Body of pancreas (tissue), 4 donors: ENCODE measurements around the gene SPNS3. TPM values are rescaled to one million over a fixed set of nuclear protein-coding genes. Genes with fewer than 3 reads are reported as not detected.

Source experiments
- ATAC-seq: fragments of 150-250 bp; one replicate; pipeline ENCODE4 v1.9.1; 2016
- DNase-seq, 4 donors: peaks; one replicate each; pipeline ENCODE4 v3.0.0-alpha.2; 2019
- H3K27ac ChIP-seq, 4 donors: fragments of 200-600 bp; sonication (generic); 1 replicate in 3 of 4; 2 replicates in 1 of 4; pipeline versions ENCODE4 v1.5.1 to v1.6.1; 2016 to 2019; ENCODE audit warnings: mild to moderate bottlenecking in 1 of 4, mixed read lengths in 1 of 4, moderate library complexity in 1 of 4
- H3K27me3 ChIP-seq, 2 donors: fragments of 200-600 bp; sonication (generic); one replicate each; pipeline ENCODE4 v1.6.0; 2016; ENCODE audit warnings: mild to moderate bottlenecking in 1 of 2
- H3K36me3 ChIP-seq, 2 donors: fragments of 200-600 bp; sonication (generic); replicated peaks in 1 of 2; 2 replicates each; pipeline ENCODE4 v1.5.1; 2016; ENCODE audit warnings: low read depth in 2 of 2; ENCODE audit not compliant: insufficient read depth in 1 of 2
- H3K4me1 ChIP-seq: fragments of 200-600 bp; sonication (generic); one replicate; pipeline ENCODE4 v1.6.0; 2016
- H3K4me3 ChIP-seq, 2 donors: fragments of 200-600 bp; sonication (generic); 1 replicate in 1 of 2; 2 replicates in 1 of 2; pipeline ENCODE4 v1.5.1; 2016 to 2019
- H3K9me3 ChIP-seq, 3 donors: fragments of 200-600 bp; sonication (generic); 1 replicate in 2 of 3; 2 replicates in 1 of 3; pipeline ENCODE4 v1.5.1; 2016
- CTCF ChIP-seq, 7 experiments: fragments of 450-650 bp in 4 of 7; fragments of 200-600 bp in 3 of 7; sonication (generic) in 3 of 7; IDR thresholded peaks; one replicate each; pipeline ENCODE4 v1.5.1; 2016 to 2019; ENCODE audit warnings: antibody characterized with exemption in 7 of 7
- POLR2A ChIP-seq, 3 donors: fragments of 450-650 bp; IDR thresholded peaks; one replicate each; pipeline ENCODE4 v1.6.1; 2016; ENCODE audit warnings: antibody characterized with exemption in 3 of 3, mild to moderate bottlenecking in 2 of 3
- WGBS, 2 donors: methylation state at CpG; one replicate each; pipeline ENCODE4 v1.1.5; 2017; 5-methylcytosine and 5-hydroxymethylcytosine counted together
- intact Hi-C: fragments of 100-400 bp; cut with DNase I; formaldehyde crosslinking; loops from one replicate; pipeline ENCODE4 v1.15.1; 2023
- total RNA-seq, 2 donors: library from RNA; depleted of rRNA; stranded (reverse); fragments of >200 nt; gene quantifications; one replicate each; pipeline ENCODE4 v1.1.0, GENCODE V29; 2016

SPNS3 gene
- total RNA-seq, 2 donors from 2014 or later: not detected

- ATAC-seq (no peak), DNase-seq (no peak)
- peaks cover 9% of the 10 kb centered on the region for H3K4me1 ChIP-seq
- no peaks in the 10 kb centered on the region for H3K36me3 ChIP-seq
- no peaks in the 10 kb centered on the region for H3K27me3 ChIP-seq
- no peak overlapping the region for H3K27ac ChIP-seq
- no peak overlapping the region for H3K4me3 ChIP-seq
- no peaks in the 10 kb centered on the region for H3K9me3 ChIP-seq
- intact Hi-C loops: no loop called here
- 87% methylated on average over 13 to 14 of the region's 14 CpGs for WGBS, 2 donors
- no peak for TF ChIP-seq POLR2A (IDR thresholded peaks at IDR 0.05)
- no peak for TF ChIP-seq CTCF (IDR thresholded peaks at IDR 0.05)
Measured at GRCh38 chr17:4450710-4451316, 17.1 kb downstream of the SPNS3 start.

GRCh38 chr17:4453812-4454591, 20.3 kb downstream of the SPNS3 start:
- Histone ChIP-seq H3K4me3 (no peak overlapping the region), H3K36me3 (no peaks in the 10 kb centered on the region), H3K27ac (no peak overlapping the region), H3K9me3 (no peaks in the 10 kb centered on the region), H3K27me3 (no peaks in the 10 kb centered on the region), H3K4me1 (no peaks in the 10 kb centered on the region)
- ATAC-seq (no peak), DNase-seq (no peak)
- TF ChIP-seq CTCF (IDR thresholded peaks at IDR 0.05): no peak
- TF ChIP-seq POLR2A (IDR thresholded peaks at IDR 0.05): no peak
- WGBS, 2 donors: 75 to 80% methylated on average over 8 to 9 of the region's 9 CpGs
- intact Hi-C loops: no loop called here

GRCh38 chr17:4460661-4461060, 26.9 kb downstream of the SPNS3 start:
- Histone ChIP-seq H3K9me3 (no peaks in the 10 kb centered on the region), H3K4me3 (no peak overlapping the region), H3K27me3 (no peaks in the 10 kb centered on the region), H3K4me1 (no peaks in the 10 kb centered on the region), H3K27ac (no peak overlapping the region), H3K36me3 (no peaks in the 10 kb centered on the region)
- DNase-seq (no peak), ATAC-seq (no peak)
- intact Hi-C loops: no loop called here
- 76% methylated on average over 5 of the region's 5 CpGs for WGBS, 2 donors
- TF ChIP-seq POLR2A (IDR thresholded peaks at IDR 0.05): no peak
- TF ChIP-seq CTCF (IDR thresholded peaks at IDR 0.05): no peak

GRCh38 chr17:4463818-4464476, 30.2 kb downstream of the SPNS3 start:
- no peak for DNase-seq
- no peaks in the 10 kb centered on the region for H3K36me3 ChIP-seq
- H3K4me1 ChIP-seq: no peaks in the 10 kb centered on the region
- no peak for ATAC-seq
- no peaks in the 10 kb centered on the region for H3K27me3 ChIP-seq
- TF ChIP-seq POLR2A (IDR thresholded peaks at IDR 0.05) (no peak), CTCF (IDR thresholded peaks at IDR 0.05) (no peak)
- H3K4me3 ChIP-seq: no peak overlapping the region
- no peaks in the 10 kb centered on the region for H3K9me3 ChIP-seq
- 60 to 73% methylated on average over 10 of the region's 10 CpGs for WGBS, 2 donors
- intact Hi-C loops: no loop called here
- H3K27ac ChIP-seq: no peak overlapping the region
